Left ventricle myocardium inferior (tissue), 1 donor: ENCODE results near the gene SP3. TPM values are rescaled to one million over a fixed set of nuclear protein-coding genes. Genes with fewer than 3 reads are reported as not detected.

Source experiments
- DNase-seq: peaks from one replicate; pipeline ENCODE4 v3.0.0-alpha.2; 2020
- H3K27ac ChIP-seq: fragments of 200-600 bp; replicated peaks from 2 replicates; pipeline ENCODE4 v1.8.0; 2021
- H3K27me3 ChIP-seq: fragments of 200-600 bp; 2 replicates; pipeline ENCODE4 v1.8.0; 2021; ENCODE audit warnings: low read depth
- H3K36me3 ChIP-seq: fragments of 200-600 bp; 2 replicates; pipeline ENCODE4 v1.8.0; 2021
- H3K4me1 ChIP-seq: fragments of 200-600 bp; 2 replicates; pipeline ENCODE4 v1.8.0; 2021
- H3K4me3 ChIP-seq: fragments of 200-600 bp; 2 replicates; pipeline ENCODE4 v1.8.0; 2021; ENCODE audit warnings: mild to moderate bottlenecking, moderate library complexity
- H3K9me3 ChIP-seq: fragments of 200-600 bp; replicated peaks from 2 replicates; pipeline ENCODE4 v1.8.0; 2021
- CTCF ChIP-seq: fragments of 200-600 bp; IDR thresholded peaks from 2 replicates; pipeline ENCODE4 v1.8.0; 2021; ENCODE audit warnings: antibody characterized with exemption, mild to moderate bottlenecking, borderline replicate concordance
- intact Hi-C: fragments of 100-400 bp; cut with micrococcal nuclease; formaldehyde crosslinking; loops from one replicate; pipeline ENCODE4 v1.11.0; 2022
- total RNA-seq: library from RNA; stranded (reverse); fragmentation: NEBNext Ultra II Directional; extraction: Animal tissue kit (Norgen Biotek cat#: 25700); gene quantifications from one replicate; pipeline ENCODE4 v1.2.1, GENCODE V29; 2021
- donor health status: DM: no; HTN: yes; CAD: no; lungs with severe emphysema.

SP3 gene
- total RNA-seq, 1 donor from 2014 or later: 32.1 TPM

GRCh38 chr2:173972636-173973035 is 7.5 kb upstream of the SP3 start:
- no peak overlapping the region for H3K27ac ChIP-seq
- TF ChIP-seq CTCF: no peak
- H3K9me3 ChIP-seq: no peaks in the 10 kb centered on the region
- no peaks in the 10 kb centered on the region for H3K27me3 ChIP-seq
- no peaks in the 10 kb centered on the region for H3K36me3 ChIP-seq
- no peak overlapping the region for H3K4me3 ChIP-seq
- H3K4me1 ChIP-seq: peaks cover 11% of the 10 kb centered on the region
- intact Hi-C loops: no loop called here
- no peak for DNase-seq

GRCh38 chr2:173972165-173972564 is 7.0 kb upstream of the SP3 start:
- Histone ChIP-seq H3K27ac (no peak overlapping the region), H3K9me3 (no peaks in the 10 kb centered on the region), H3K4me3 (no peak overlapping the region), H3K27me3 (no peaks in the 10 kb centered on the region), H3K36me3 (no peaks in the 10 kb centered on the region), H3K4me1 (peaks cover 11% of the 10 kb centered on the region)
- TF ChIP-seq CTCF: no peak
- DNase-seq: no peak
- intact Hi-C loops: no loop called here

- H3K36me3 ChIP-seq: no peaks in the 10 kb centered on the region
- no peak overlapping the region for H3K27ac ChIP-seq
- DNase-seq: no peak
- H3K4me3 ChIP-seq: no peak overlapping the region
- intact Hi-C loops: no loop called here
- H3K9me3 ChIP-seq: no peaks in the 10 kb centered on the region
- no peak for TF ChIP-seq CTCF
- H3K27me3 ChIP-seq: no peaks in the 10 kb centered on the region
- H3K4me1 ChIP-seq: peaks cover 22% of the 10 kb centered on the region
Measured at GRCh38 chr2:173970516-173970924, 5.3 kb upstream of the SP3 start.

- DNase-seq: no peak
- intact Hi-C loops: loop anchor here (5.0 kb wide), 1 partner anchor 57 kb away; no protein-coding TSS in a partner anchor
- no peak overlapping the region for H3K4me3 ChIP-seq
Measured at GRCh38 chr2:173969886-173970285, 4.7 kb upstream of the SP3 start.

GRCh38 chr2:173968551-173968950 is 3.4 kb upstream of the SP3 start:
- Histone ChIP-seq H3K4me3 (no peak overlapping the region), H3K27ac (no peak overlapping the region), H3K9me3 (no peaks in the 10 kb centered on the region), H3K4me1 (peaks cover 32% of the 10 kb centered on the region), H3K27me3 (no peaks in the 10 kb centered on the region), H3K36me3 (no peaks in the 10 kb centered on the region)
- intact Hi-C loops: loop anchor here (5.0 kb wide), 1 partner anchor 59 kb away; no protein-coding TSS in a partner anchor
- no peak for TF ChIP-seq CTCF
- no peak for DNase-seq

More at GRCh38 chr2:173969886-173970285, 4.7 kb upstream of the SP3 start:
- Histone ChIP-seq H3K36me3 (no peaks in the 10 kb centered on the region), H3K4me1 (peaks cover 27% of the 10 kb centered on the region), H3K27ac (no peak overlapping the region), H3K27me3 (no peaks in the 10 kb centered on the region), H3K9me3 (no peaks in the 10 kb centered on the region)
- TF ChIP-seq CTCF: no peak
